Measurements from ENCODE around the gene UGT3A2.

DNA sequence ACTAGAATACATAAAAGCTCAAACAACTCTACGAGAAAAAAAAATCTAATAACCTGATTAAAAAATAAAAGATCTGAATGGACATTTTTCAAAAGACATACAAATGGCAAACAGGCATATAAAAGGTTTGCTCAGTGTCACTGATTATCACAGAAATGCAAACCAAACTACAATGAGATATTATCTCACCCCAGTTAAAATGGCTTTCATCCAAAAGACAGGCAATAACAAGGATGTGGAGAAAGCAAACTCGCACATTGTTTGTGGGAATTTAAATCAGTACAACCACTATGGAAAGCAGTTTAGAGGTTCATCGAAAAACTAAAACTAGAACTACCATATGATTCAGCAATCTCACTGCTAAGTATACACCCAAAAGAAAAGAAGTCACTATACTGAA, 20.8 kb downstream of the UGT3A2 start:
- TF ChIP-seq CTCF (optimal IDR thresholded peaks at IDR 0.05 in 1 of 3, IDR thresholded peaks at IDR 0.05 in 1 of 3, conservative IDR thresholded peaks at IDR 0.05 in 1 of 3; ENCODE audit: extremely low read depth in 1 of 3, insufficient read depth in 2 of 3, low read length in 3 of 3), result no peak
- no peak for TF ChIP-seq EZH2 (IDR thresholded peaks at IDR 0.05; ENCODE audit: low read length)

All from keratinocyte (primary cell).